H1 (cell line): ENCODE data around the gene REPS2. TPM values are rescaled to one million over a fixed set of nuclear protein-coding genes. Genes with fewer than 3 reads are reported as not detected.
A peak's percentile ranks its signal among the peaks of the same experiment; 100 is the strongest.

Experiments used
- CTCF ChIA-PET: fragments of 300-600 bp; sonication (Branson Sonifier 250); formaldehyde crosslinking; loops from one replicate; lab custom pipeline; 2021; ENCODE audit not compliant: partially characterized antibody; lab: Charles Lee
- POLR2A ChIA-PET: fragments of 300-600 bp; sonication (Branson Sonifier 250); formaldehyde crosslinking; loops from one replicate; lab custom pipeline; 2021; ENCODE audit warnings: inconsistent platforms; ENCODE audit not compliant: partially characterized antibody; lab: Charles Lee
- DNase-seq, 2 experiments: peaks; one replicate each; pipeline versions ENCODE4 v3.0.0 to v3.0.0-alpha.2; 2010 to 2022; ENCODE audit warnings: low spot score in 2 of 2, low read depth in 1 of 2, mixed read lengths in 1 of 2
- FAIRE-seq: peaks from 2 replicates; lab custom pipeline; 2011; peaks lifted over from hg19 to GRCh38; lab: Jason Lieb, UNC
- H2AFZ ChIP-seq: 2 replicates; pipeline ENCODE4 v1.8.1; 2012; ENCODE audit warnings: low read length, inconsistent platforms
- H2AK5ac ChIP-seq: 2 replicates; pipeline ENCODE4 v1.6.1; 2013; ENCODE audit warnings: low read depth, low read length
- H2BK120ac ChIP-seq: replicated peaks from 2 replicates; pipeline ENCODE3; 2013; ENCODE audit warnings: low read depth, low read length, inconsistent platforms
- H2BK12ac ChIP-seq: 2 replicates; pipeline ENCODE4 v1.6.1; 2013; ENCODE audit warnings: low read depth, low read length
- H2BK15ac ChIP-seq: 2 replicates; pipeline ENCODE4 v1.6.1; 2013; ENCODE audit warnings: low read length
- H2BK20ac ChIP-seq: 2 replicates; pipeline ENCODE4 v1.6.1; 2013; ENCODE audit warnings: low read length
- H2BK5ac ChIP-seq: 2 replicates; pipeline ENCODE4 v1.6.1; 2013; ENCODE audit warnings: low read depth, low read length
- H3K14ac ChIP-seq: 2 replicates; pipeline ENCODE4 v1.6.1; 2013; ENCODE audit warnings: inconsistent platforms; ENCODE audit not compliant: insufficient read length
- H3K18ac ChIP-seq: 2 replicates; pipeline ENCODE4 v1.6.1; 2013; ENCODE audit warnings: low read length; ENCODE audit errors: extremely low read depth
- H3K23ac ChIP-seq: 2 replicates; pipeline ENCODE4 v1.6.1; 2013; ENCODE audit warnings: inconsistent platforms; ENCODE audit not compliant: insufficient read length
- H3K23me2 ChIP-seq: 2 replicates; pipeline ENCODE4 v1.6.1; 2013; ENCODE audit warnings: low read depth, low read length
- H3K27ac ChIP-seq: 2 replicates; pipeline ENCODE4 v1.6.1; 2011; ENCODE audit warnings: low read depth, low read length, inconsistent platforms
- H3K27me3 ChIP-seq, 4 experiments: replicated peaks in 1 of 4; 1 replicate in 1 of 4; 2 replicates in 3 of 4; pipeline versions ENCODE4 v1.6.1 to v1.8.1; 2011 to 2013; ENCODE audit warnings: low read length in 3 of 4, mild to moderate bottlenecking in 3 of 4, inconsistent platforms in 2 of 4, mixed read lengths in 2 of 4, moderate library complexity in 1 of 4; ENCODE audit not compliant: control insufficient read depth in 3 of 4, insufficient read depth in 3 of 4; ENCODE audit errors: extremely low read depth in 1 of 4
- H3K36me3 ChIP-seq, 4 experiments: 2 replicates each; pipeline versions ENCODE4 v1.6.1 to v1.8.1; 2011 to 2013; ENCODE audit warnings: mild to moderate bottlenecking in 4 of 4, low read length in 3 of 4, moderate library complexity in 2 of 4, control low read depth in 1 of 4, inconsistent platforms in 1 of 4; ENCODE audit not compliant: insufficient read depth in 4 of 4, control insufficient read depth in 2 of 4
- H3K4ac ChIP-seq: replicated peaks from 2 replicates; pipeline ENCODE3; 2013; ENCODE audit warnings: low read length, low read depth, mixed read lengths, inconsistent platforms; ENCODE audit not compliant: insufficient read length
- H3K4me1 ChIP-seq, 4 experiments: replicated peaks in 1 of 4; 1 replicate in 1 of 4; 2 replicates in 3 of 4; pipeline versions ENCODE4 v1.6.1 to v1.8.1; 2011 to 2013; ENCODE audit warnings: low read length in 3 of 4, inconsistent platforms in 2 of 4, mixed read lengths in 1 of 4; ENCODE audit not compliant: insufficient read depth in 4 of 4, control insufficient read depth in 3 of 4
- H3K4me2 ChIP-seq, 2 experiments: 2 replicates each; pipeline versions ENCODE4 v1.6.1 to v1.8.1; 2011 to 2013; ENCODE audit warnings: low read depth in 2 of 2, low read length in 2 of 2, control low read depth in 1 of 2, inconsistent platforms in 1 of 2, mild to moderate bottlenecking in 1 of 2; ENCODE audit not compliant: insufficient read depth in 1 of 2
- H3K4me3 ChIP-seq, 4 experiments: fragments of 200-600, 300-600 bp in 1 of 4; sonication (generic), shearing (Covaris generic), sonication (Bioruptor Twin) in 1 of 4; 2 replicates each; pipeline versions ENCODE4 v1.5.1 to v1.8.1; 2011 to 2016; ENCODE audit warnings: low read length in 4 of 4, low read depth in 3 of 4, control low read depth in 2 of 4, inconsistent platforms in 2 of 4, mild to moderate bottlenecking in 2 of 4, mixed read lengths in 1 of 4, moderate library complexity in 1 of 4; ENCODE audit not compliant: insufficient read depth in 2 of 4; ENCODE audit errors: extremely low read depth in 1 of 4
- H3K56ac ChIP-seq: replicated peaks from 2 replicates; pipeline ENCODE3; 2013; ENCODE audit warnings: low read depth, mild to moderate bottlenecking, mixed read lengths, low read length, inconsistent platforms; ENCODE audit not compliant: insufficient read length
- H3K79me1 ChIP-seq: 2 replicates; pipeline ENCODE4 v1.6.1; 2013; ENCODE audit warnings: low read depth, low read length, control low read depth
- H3K79me2 ChIP-seq, 2 experiments: 2 replicates each; pipeline versions ENCODE4 v1.6.1 to v1.8.1; 2012 to 2013; ENCODE audit warnings: low read length in 2 of 2, mild to moderate bottlenecking in 2 of 2, inconsistent platforms in 1 of 2; ENCODE audit not compliant: insufficient read depth in 2 of 2, control insufficient read depth in 1 of 2
- H3K9ac ChIP-seq, 4 experiments: replicated peaks in 1 of 4; 1 replicate in 1 of 4; 2 replicates in 3 of 4; pipeline versions ENCODE4 v1.6.1 to v1.8.1; 2011 to 2013; ENCODE audit warnings: low read depth in 3 of 4, low read length in 3 of 4, control low read depth in 2 of 4, mild to moderate bottlenecking in 2 of 4, moderate library complexity in 2 of 4, inconsistent platforms in 1 of 4; ENCODE audit errors: extremely low read depth in 1 of 4
- H3K9me3 ChIP-seq, 2 experiments: 2 replicates each; pipeline versions ENCODE4 v1.6.1 to v1.8.1; 2012 to 2013; ENCODE audit warnings: mild to moderate bottlenecking in 2 of 2, moderate library complexity in 2 of 2, control low read depth in 1 of 2, inconsistent platforms in 1 of 2, low read depth in 1 of 2, low read length in 1 of 2, mixed read lengths in 1 of 2; ENCODE audit not compliant: insufficient read depth in 2 of 2
- H4K20me1 ChIP-seq, 2 experiments: replicated peaks in 1 of 2; 2 replicates each; pipeline versions ENCODE3 to v1.8.1; 2011 to 2013; ENCODE audit warnings: inconsistent platforms in 2 of 2, low read length in 2 of 2, mild to moderate bottlenecking in 1 of 2; ENCODE audit not compliant: insufficient read depth in 2 of 2, control insufficient read depth in 1 of 2
- H4K5ac ChIP-seq: 2 replicates; pipeline ENCODE4 v1.6.1; 2013; ENCODE audit warnings: low read length, low read depth, mixed read lengths, inconsistent platforms; ENCODE audit not compliant: insufficient read length
- H4K8ac ChIP-seq: 2 replicates; pipeline ENCODE4 v1.8.0; 2013; ENCODE audit warnings: mild to moderate bottlenecking, moderate library complexity, low read length, inconsistent platforms; ENCODE audit not compliant: insufficient read depth; ENCODE audit errors: extremely low read depth
- H4K91ac ChIP-seq: replicated peaks from 2 replicates; pipeline ENCODE3; 2013; ENCODE audit warnings: low read length, mixed read lengths, inconsistent platforms; ENCODE audit not compliant: insufficient read length
- BRCA1 ChIP-seq: IDR thresholded peaks from 2 replicates; pipeline ENCODE4 v1.6.1; 2012; ENCODE audit warnings: low read depth, low read length, improper control_type of control experiment
- RXRA ChIP-seq: IDR thresholded peaks from 2 replicates; pipeline ENCODE4 v1.6.1; 2011; ENCODE audit warnings: low read depth, mild to moderate bottlenecking, low read length, moderate library complexity; ENCODE audit not compliant: insufficient read depth
- TAF1 ChIP-seq: IDR thresholded peaks from 2 replicates; pipeline ENCODE4 v1.6.1; 2011; ENCODE audit warnings: mild to moderate bottlenecking, low read depth, low read length
- WGBS, 2 experiments: shearing (Covaris generic) in 1 of 2; methylation state at CpG; one replicate each; pipeline versions ENCODE4 v1.1.6 to v1.1.7; 2013 to 2015; ENCODE audit warnings: low lambda C conversion rate in 2 of 2, mixed read lengths in 2 of 2, inconsistent platforms in 1 of 2, low coverage in 1 of 2, missing lambda C conversion rate in 1 of 2; ENCODE audit not compliant: insufficient replicate concordance in 2 of 2, insufficient coverage in 1 of 2, insufficient read length in 1 of 2; ENCODE audit errors: extremely low coverage in 1 of 2, missing lambda C conversion rate in 1 of 2; 5-methylcytosine and 5-hydroxymethylcytosine counted together
- polyA plus RNA-seq, 7 experiments: library from polyadenylated mRNA; depleted of rRNA in 3 of 7; stranded (reverse) in 5 of 7; unstranded in 2 of 7; fragments of >200 nt in 5 of 7; fragments of 200-250 nt in 2 of 7; gene quantifications; 1 replicate in 5 of 7; 2 replicates in 1 of 7; 4 replicates in 1 of 7; pipeline versions ENCODE4 v1.2.1 to v1.2.3, GENCODE V29; 2011 to 2013; ENCODE audit warnings: missing spikeins in 2 of 7, mixed read lengths in 2 of 7
- total RNA-seq: library from RNA; stranded (reverse); fragmentation: NEBNext Ultra II Directional; extraction: Animal tissue kit (Norgen Biotek cat#: 25700); gene quantifications from 2 replicates; pipeline ENCODE4 v1.2.1, GENCODE V29; 2021

REPS2 gene
- total and polyA plus RNA-seq, 2 of the 8 experiments (the other 6 are each of a cell fraction or from before 2014, with no cell fraction given) = 0.79 to 4.3 TPM

GRCh38 chrX:17167915-17168314, 221.5 kb downstream of the REPS2 start:
- no peak overlapping the region for H4K8ac ChIP-seq
- H4K91ac ChIP-seq = no peak overlapping the region
- ChIA-PET POLR2A (no interaction called here), CTCF (no interaction called here)
- H3K4me1 ChIP-seq = no peaks in the 10 kb centered on the region
- H3K79me2 ChIP-seq = no peaks in the 10 kb centered on the region
- H4K20me1 ChIP-seq = no peaks in the 10 kb centered on the region
- no peak overlapping the region for H4K5ac ChIP-seq
- H2AK5ac ChIP-seq = no peak overlapping the region
- no peaks in the 10 kb centered on the region for H3K27me3 ChIP-seq
- no peak overlapping the region for H2BK120ac ChIP-seq
- H2BK20ac ChIP-seq = no peak overlapping the region
- no peak overlapping the region for H3K9ac ChIP-seq
- H2AFZ ChIP-seq = no peak overlapping the region
- no peak overlapping the region for H3K4me2 ChIP-seq
- no peak for TF ChIP-seq RXRA
- no peak for TF ChIP-seq BRCA1
- no peak for TF ChIP-seq TAF1
- no peak overlapping the region for H3K14ac ChIP-seq
- H3K4ac ChIP-seq = no peak overlapping the region
- no peak overlapping the region for H2BK12ac ChIP-seq
- DNase-seq (no peak), FAIRE-seq (peak; percentile 7)
- H3K4me3 ChIP-seq = no peak overlapping the region
- H3K79me1 ChIP-seq = no peaks in the 10 kb centered on the region
- H2BK15ac ChIP-seq = no peak overlapping the region
- H3K23ac ChIP-seq = no peak overlapping the region
- H3K23me2 ChIP-seq = no peaks in the 10 kb centered on the region
- H2BK5ac ChIP-seq = no peak overlapping the region
- H3K56ac ChIP-seq = no peak overlapping the region
- 100% methylated on average over 2 of the region's 2 CpGs; no CpG with 5 or more reads in 1 of the 2 experiments for WGBS, 2 experiments
- no peak overlapping the region for H3K18ac ChIP-seq
- H3K27ac ChIP-seq = no peak overlapping the region
- H3K9me3 ChIP-seq = no peaks in the 10 kb centered on the region; a peak in 1 of 4 replicates
- H3K36me3 ChIP-seq = no peaks in the 10 kb centered on the region
